ENCODE data around the gene GLRA1.
"Not testable (repeated sequence)": the region's sequence is repeated elsewhere in the genome, so short reads cannot be mapped to it uniquely, and the experiment has no call there.

The GLRA1 gene

GRCh38 chr5:151912360-151912759 is 12.3 kb downstream of the GLRA1 start:
- no peak for DNase-seq

GRCh38 chr5:151911011-151911410 is 13.6 kb downstream of the GLRA1 start:
- no peak for DNase-seq

GRCh38 chr5:151909628-151910027 is 15.0 kb downstream of the GLRA1 start:
- no peak for DNase-seq

GRCh38 chr5:151906246-151906645 is 18.4 kb downstream of the GLRA1 start:
- DNase-seq = no peak

- no peak for DNase-seq
Measured at GRCh38 chr5:151905557-151905961, 19.1 kb downstream of the GLRA1 start.

GRCh38 chr5:151904909-151905308 is 19.7 kb downstream of the GLRA1 start:
- DNase-seq = no peak

- DNase-seq = no peak
Measured at GRCh38 chr5:151904127-151904526, 20.5 kb downstream of the GLRA1 start.

GRCh38 chr5:151903243-151903653 is 21.4 kb downstream of the GLRA1 start:
- no peak for DNase-seq

- DNase-seq = no peak
Measured at GRCh38 chr5:151902215-151902614, 22.4 kb downstream of the GLRA1 start.

GRCh38 chr5:151901611-151902010 is 23.0 kb downstream of the GLRA1 start:
- no peak for DNase-seq

GRCh38 chr5:151900891-151901290 is 23.8 kb downstream of the GLRA1 start:
- no peak for DNase-seq

GRCh38 chr5:151899399-151899798 is 25.3 kb downstream of the GLRA1 start:
- DNase-seq = no peak

GRCh38 chr5:151897896-151898295 is 26.8 kb downstream of the GLRA1 start:
- no peak for DNase-seq

- DNase-seq = no peak
Measured at GRCh38 chr5:151897020-151897552, 27.6 kb downstream of the GLRA1 start.

- DNase-seq = no peak
Measured at GRCh38 chr5:151896031-151896691, 28.5 kb downstream of the GLRA1 start.

- DNase-seq = no peak
Measured at GRCh38 chr5:151895660-151896030, 29.0 kb downstream of the GLRA1 start.

GRCh38 chr5:151893485-151893884 is 31.2 kb downstream of the GLRA1 start:
- DNase-seq = not testable (repeated sequence)

- no peak for DNase-seq
Measured at GRCh38 chr5:151892393-151892792, 32.3 kb downstream of the GLRA1 start.

GRCh38 chr5:151890299-151890698 is 34.4 kb downstream of the GLRA1 start:
- DNase-seq = no peak

GRCh38 chr5:151889614-151890013 is 35.0 kb downstream of the GLRA1 start:
- DNase-seq = no peak

GRCh38 chr5:151886546-151887275 is 37.9 kb downstream of the GLRA1 start:
- no peak for DNase-seq

- DNase-seq = no peak
Measured at GRCh38 chr5:151885138-151885908, 39.3 kb downstream of the GLRA1 start.

- DNase-seq = no peak
Measured at GRCh38 chr5:151881621-151882225, 42.9 kb downstream of the GLRA1 start.

All from stimulated activated CD4-positive, alpha-beta T cell treated with anti-CD3 and anti-CD28 coated beads, Interleukin-15, amount 100 ng/mL, for 24 hours (primary cell).